Measurements from ENCODE around the gene EIPR1.
A peak's percentile ranks its signal among the peaks of the same experiment; 100 is the strongest.

The EIPR1 gene

GRCh38 chr2:3264010-3264744, 113.4 kb downstream of the EIPR1 start:
- no peak for DNase-seq

- DNase-seq, result no peak
Measured at GRCh38 chr2:3263487-3263886, 114.1 kb downstream of the EIPR1 start.

- DNase-seq, result no peak
Measured at GRCh38 chr2:3262437-3263388, 114.9 kb downstream of the EIPR1 start.

GRCh38 chr2:3261511-3261910, 116.1 kb downstream of the EIPR1 start:
- no peak for DNase-seq

GRCh38 chr2:3260959-3261358, 116.7 kb downstream of the EIPR1 start:
- no peak for DNase-seq

- peak; percentile 41 for DNase-seq
Measured at GRCh38 chr2:3257826-3258225, 119.8 kb downstream of the EIPR1 start.

- DNase-seq, result peak; percentile 24
Measured at GRCh38 chr2:3257166-3257565, 120.5 kb downstream of the EIPR1 start.

- peak; percentile 13 for DNase-seq
Measured at GRCh38 chr2:3256605-3257004, 121.0 kb downstream of the EIPR1 start.

- DNase-seq, result peak; percentile 33
Measured at GRCh38 chr2:3256157-3256556, 121.5 kb downstream of the EIPR1 start.

GRCh38 chr2:3254442-3254941, 123.1 kb downstream of the EIPR1 start:
- DNase-seq, result peak; percentile 9

- peak; percentile 13 for DNase-seq
Measured at GRCh38 chr2:3253913-3254441, 123.6 kb downstream of the EIPR1 start.

- DNase-seq, result peak; percentile 11
Measured at GRCh38 chr2:3251946-3252345, 125.7 kb downstream of the EIPR1 start.

- peak; percentile 28 for DNase-seq
Measured at GRCh38 chr2:3249476-3249962, 128.1 kb downstream of the EIPR1 start.

- no peak for DNase-seq
Measured at GRCh38 chr2:3248754-3249475, 128.7 kb downstream of the EIPR1 start.

- peak; percentile 11 for DNase-seq
Measured at GRCh38 chr2:3246928-3247714, 130.5 kb downstream of the EIPR1 start.

GRCh38 chr2:3246406-3246805, 131.2 kb downstream of the EIPR1 start:
- peak; percentile 21 for DNase-seq

GRCh38 chr2:3244486-3244885, 133.1 kb downstream of the EIPR1 start:
- peak; percentile 41 for DNase-seq

- peak; percentile 53 for DNase-seq
Measured at GRCh38 chr2:3243804-3244203, 133.8 kb downstream of the EIPR1 start.

GRCh38 chr2:3242747-3243369, 134.8 kb downstream of the EIPR1 start:
- DNase-seq, result peak; percentile 57

GRCh38 chr2:3241971-3242746, 135.5 kb downstream of the EIPR1 start:
- DNase-seq, result peak; percentile 56
